Nephron progenitor cell (in vitro differentiated cells): ENCODE data around the gene PTPRD.

Experiments used
- DNase-seq: peaks from one replicate; pipeline ENCODE4 v3.0.0; 2021
- H3K27ac Mint-ChIP-seq: 2 replicates; pipeline ENCODE4 v1.8.0; 2021; ENCODE audit warnings: mild to moderate bottlenecking, moderate library complexity, mixed read lengths
- H3K27me3 Mint-ChIP-seq: 2 replicates; pipeline ENCODE4 v1.8.0; 2021; ENCODE audit warnings: mild to moderate bottlenecking, low read depth, mixed read lengths; ENCODE audit not compliant: poor library complexity
- H3K36me3 Mint-ChIP-seq: 2 replicates; pipeline ENCODE4 v1.8.0; 2021; ENCODE audit warnings: low read depth, mixed read lengths
- H3K4me1 Mint-ChIP-seq: 2 replicates; pipeline ENCODE4 v1.8.0; 2021; ENCODE audit warnings: mixed read lengths
- H3K4me3 Mint-ChIP-seq: 2 replicates; pipeline ENCODE4 v1.8.0; 2021; ENCODE audit warnings: mild to moderate bottlenecking, moderate library complexity, mixed read lengths
- H3K9me3 Mint-ChIP-seq: 2 replicates; pipeline ENCODE4 v1.8.0; 2021; ENCODE audit warnings: mild to moderate bottlenecking, moderate library complexity, mixed read lengths
- TF ChIP-seq, protein P1 (sequence below): fragments of 200-600 bp; sonication (generic); IDR thresholded peaks from 2 replicates; pipeline ENCODE4 v1.5.0; 2021; ENCODE audit warnings: antibody characterized with exemption

PTPRD gene

DNA sequence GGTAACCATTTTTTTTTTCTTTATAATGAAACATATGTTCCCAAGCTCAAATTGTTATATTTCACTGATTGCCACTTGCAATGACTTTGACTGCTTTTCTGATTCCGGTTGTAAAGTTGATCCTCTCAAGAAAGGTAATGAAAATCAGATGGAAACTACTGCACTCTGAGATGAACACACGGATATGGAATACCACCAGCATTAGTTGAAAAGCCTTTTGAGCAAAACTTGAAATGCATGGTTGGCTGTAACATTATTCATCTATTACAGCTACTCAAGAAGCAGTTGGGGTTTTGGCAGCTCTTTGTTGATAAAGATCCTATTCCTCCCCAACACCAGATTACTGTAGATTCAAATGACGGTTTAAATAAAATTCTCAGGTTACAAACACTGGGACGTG is 2221.7 kb downstream of the PTPRD start:
- H3K27me3 Mint-ChIP-seq, result peaks cover 6% of the 10 kb centered on the region
- no peaks in the 10 kb centered on the region for H3K9me3 Mint-ChIP-seq
- H3K27ac Mint-ChIP-seq, result no peak overlapping the region
- peaks cover 58% of the 10 kb centered on the region for H3K36me3 Mint-ChIP-seq
- TF ChIP-seq, protein P1, sequence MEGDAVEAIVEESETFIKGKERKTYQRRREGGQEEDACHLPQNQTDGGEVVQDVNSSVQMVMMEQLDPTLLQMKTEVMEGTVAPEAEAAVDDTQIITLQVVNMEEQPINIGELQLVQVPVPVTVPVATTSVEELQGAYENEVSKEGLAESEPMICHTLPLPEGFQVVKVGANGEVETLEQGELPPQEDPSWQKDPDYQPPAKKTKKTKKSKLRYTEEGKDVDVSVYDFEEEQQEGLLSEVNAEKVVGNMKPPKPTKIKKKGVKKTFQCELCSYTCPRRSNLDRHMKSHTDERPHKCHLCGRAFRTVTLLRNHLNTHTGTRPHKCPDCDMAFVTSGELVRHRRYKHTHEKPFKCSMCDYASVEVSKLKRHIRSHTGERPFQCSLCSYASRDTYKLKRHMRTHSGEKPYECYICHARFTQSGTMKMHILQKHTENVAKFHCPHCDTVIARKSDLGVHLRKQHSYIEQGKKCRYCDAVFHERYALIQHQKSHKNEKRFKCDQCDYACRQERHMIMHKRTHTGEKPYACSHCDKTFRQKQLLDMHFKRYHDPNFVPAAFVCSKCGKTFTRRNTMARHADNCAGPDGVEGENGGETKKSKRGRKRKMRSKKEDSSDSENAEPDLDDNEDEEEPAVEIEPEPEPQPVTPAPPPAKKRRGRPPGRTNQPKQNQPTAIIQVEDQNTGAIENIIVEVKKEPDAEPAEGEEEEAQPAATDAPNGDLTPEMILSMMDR, result no peak
- peaks cover 51% of the 10 kb centered on the region for H3K4me1 Mint-ChIP-seq
- DNase-seq, result no peak
- no peak overlapping the region for H3K4me3 Mint-ChIP-seq

DNA sequence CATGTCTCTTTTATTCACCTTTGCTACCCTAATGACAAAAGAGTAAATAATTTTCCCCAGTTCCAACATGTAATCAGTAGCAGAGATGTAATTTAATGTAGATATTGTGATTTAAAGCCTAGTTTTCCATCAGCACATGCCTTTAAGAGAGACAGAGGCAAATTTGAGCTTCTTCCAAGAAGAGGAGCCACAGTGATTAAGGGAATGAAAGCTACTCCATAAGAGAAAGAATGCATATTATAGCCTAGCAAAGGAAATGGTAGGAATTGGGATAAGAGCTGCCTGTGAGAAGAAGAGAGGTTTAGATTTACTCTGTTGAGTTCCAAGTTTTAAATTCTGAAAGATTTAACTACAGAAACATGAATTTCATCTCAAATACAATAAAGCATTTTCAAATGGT is 2222.2 kb downstream of the PTPRD start:
- Mint-ChIP-seq H3K9me3 (no peaks in the 10 kb centered on the region), H3K27ac (no peak overlapping the region), H3K27me3 (peaks cover 6% of the 10 kb centered on the region), H3K4me1 (peaks cover 51% of the 10 kb centered on the region), H3K4me3 (no peak overlapping the region), H3K36me3 (peaks cover 62% of the 10 kb centered on the region)
- DNase-seq, result no peak
- TF ChIP-seq, protein P1, result no peak

DNA sequence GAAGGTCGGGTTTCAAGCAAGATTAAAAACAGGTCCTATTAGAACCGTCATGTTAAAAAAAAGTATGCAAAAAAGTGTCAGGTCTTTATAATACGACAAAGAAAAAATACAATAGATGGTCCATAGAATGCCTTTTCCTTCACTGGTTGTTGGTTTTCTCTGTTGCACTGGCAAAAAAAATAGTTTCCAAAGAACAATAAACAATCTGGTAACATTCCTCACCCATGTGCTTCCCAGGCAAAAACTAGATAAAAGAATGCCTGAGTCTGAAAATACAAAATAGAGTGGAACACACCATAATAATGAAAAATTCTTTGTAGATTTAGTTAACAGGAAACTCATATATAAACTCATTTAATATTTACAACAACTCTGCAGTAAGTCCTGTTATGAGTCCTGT is 2223.3 kb downstream of the PTPRD start:
- Mint-ChIP-seq H3K27ac (no peak overlapping the region), H3K27me3 (peaks cover 6% of the 10 kb centered on the region), H3K4me1 (peaks cover 43% of the 10 kb centered on the region), H3K36me3 (peaks cover 68% of the 10 kb centered on the region), H3K9me3 (no peaks in the 10 kb centered on the region), H3K4me3 (no peak overlapping the region)
- DNase-seq, result no peak
- TF ChIP-seq, protein P1, result no peak

DNA sequence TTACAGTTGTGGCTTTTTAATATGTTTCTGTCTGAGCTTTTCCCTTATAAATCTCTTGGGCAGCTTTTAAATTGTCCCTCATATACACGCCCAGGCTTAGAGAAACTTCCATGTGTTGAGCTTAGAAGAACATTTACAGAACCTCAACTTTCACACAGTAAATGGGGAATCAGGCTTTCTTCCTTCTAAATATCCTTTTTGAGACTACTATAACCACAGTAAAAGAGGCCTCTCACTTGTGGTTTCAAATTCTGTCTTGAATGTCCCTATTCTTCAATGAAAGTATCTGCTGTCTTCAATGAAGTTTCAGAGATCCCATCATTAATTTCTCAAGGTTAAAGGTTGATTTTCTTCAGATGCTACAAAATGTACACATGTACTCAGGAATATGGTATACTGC is 2224.7 kb downstream of the PTPRD start:
- no peak for DNase-seq
- Mint-ChIP-seq H3K36me3 (peaks cover 76% of the 10 kb centered on the region), H3K9me3 (no peaks in the 10 kb centered on the region), H3K4me3 (no peak overlapping the region), H3K27me3 (peaks cover 6% of the 10 kb centered on the region), H3K27ac (no peak overlapping the region), H3K4me1 (peaks cover 43% of the 10 kb centered on the region)
- TF ChIP-seq, protein P1, result no peak

DNA sequence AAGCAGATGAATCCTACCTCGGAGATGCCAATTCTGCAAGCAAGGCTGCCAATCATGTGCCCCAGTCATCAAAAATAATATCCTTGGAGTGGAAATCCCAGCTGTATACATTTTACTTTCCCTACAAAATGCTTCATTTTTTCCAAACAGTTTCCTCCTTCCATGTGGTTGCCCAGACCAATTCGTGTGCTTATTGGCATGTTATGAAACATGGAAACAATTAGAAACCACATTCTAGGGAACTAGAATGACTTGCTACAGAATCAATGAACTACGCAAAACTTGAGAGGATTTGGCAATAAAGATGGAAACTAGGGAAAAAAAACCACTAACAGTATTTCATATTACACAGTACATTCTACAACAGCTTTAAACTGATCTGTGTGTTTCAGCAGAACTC is 2228.7 kb downstream of the PTPRD start:
- Mint-ChIP-seq H3K9me3 (no peaks in the 10 kb centered on the region), H3K27ac (no peak overlapping the region), H3K4me1 (peaks cover 48% of the 10 kb centered on the region), H3K36me3 (peaks cover 65% of the 10 kb centered on the region), H3K27me3 (no peaks in the 10 kb centered on the region), H3K4me3 (no peak overlapping the region)
- no peak for DNase-seq
- TF ChIP-seq, protein P1, result no peak

DNA sequence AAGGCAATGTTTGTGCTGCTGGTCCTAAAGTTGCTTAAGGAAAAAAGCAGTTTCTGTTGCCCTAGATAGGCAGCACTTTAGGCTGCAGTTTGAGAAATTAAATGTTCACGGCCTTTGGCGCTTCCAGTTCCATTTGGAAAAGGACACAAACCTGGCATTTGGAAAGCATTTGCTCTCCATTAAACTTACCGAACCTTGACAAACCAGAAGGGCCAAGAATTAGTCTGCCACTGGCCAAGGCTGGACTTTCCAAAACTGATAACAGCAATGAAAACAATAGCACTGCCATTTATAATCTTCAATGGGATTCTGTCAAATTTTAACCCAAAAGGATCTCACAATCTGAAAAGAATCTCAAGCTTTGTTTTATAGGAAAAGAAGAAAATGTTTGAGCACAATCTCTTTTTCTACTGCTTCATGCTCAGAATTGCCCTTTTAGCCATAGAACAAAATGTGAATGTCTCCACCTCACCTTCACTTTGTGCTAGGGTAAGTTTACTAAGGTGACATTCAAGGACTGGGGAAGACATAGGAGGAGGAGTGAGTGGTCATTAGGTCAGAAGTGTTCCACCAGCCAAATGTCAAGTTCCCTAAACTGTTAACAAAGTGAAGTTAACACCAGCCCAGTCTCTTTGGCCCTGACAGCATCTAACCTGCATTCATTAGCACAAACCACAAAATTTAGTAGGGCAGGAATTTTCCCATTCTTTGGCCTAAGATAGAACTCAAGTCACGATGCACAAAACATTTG is 2229.8 kb downstream of the PTPRD start:
- Mint-ChIP-seq H3K9me3 (no peaks in the 10 kb centered on the region), H3K27me3 (no peaks in the 10 kb centered on the region), H3K4me1 (peaks cover 47% of the 10 kb centered on the region), H3K36me3 (peaks cover 53% of the 10 kb centered on the region), H3K27ac (peak overlapping the region; percentile 80), H3K4me3 (no peak overlapping the region)
- DNase-seq, result no peak
- TF ChIP-seq, protein P1, result no peak
